OCI-LY7 (cell line): ENCODE results near the gene RIC8B. TPM values are rescaled to one million over a fixed set of nuclear protein-coding genes. Genes with fewer than 3 reads are reported as not detected.
"Not testable (repeated sequence)": the region's sequence is repeated elsewhere in the genome, so short reads cannot be mapped to it uniquely, and the experiment has no call there.

Experiments used
- Bru-seq: library from RNA; stranded (reverse); fragments of 400-500 nt; gene quantifications from one replicate; lab custom pipeline; 2021; lab: Mats Ljungman, UMichigan
- BruChase-seq, 2 experiments: library from RNA; stranded (reverse); fragments of 400-500 nt; gene quantifications; one replicate each; lab custom pipeline; 2021; lab: Mats Ljungman, UMichigan
- BruUV-seq: library from RNA; stranded (reverse); fragments of 400-500 nt; replicated peaks from 2 replicates; lab custom pipeline; 2021; lab: Mats Ljungman, UMichigan
- CTCF ChIA-PET: fragments of 300-600 bp; sonication (Branson Sonifier 250); formaldehyde crosslinking; loops from one replicate; lab custom pipeline; 2022; ENCODE audit warnings: antibody characterized with exemption; ENCODE audit not compliant: unreplicated experiment; lab: Charles Lee
- POLR2A ChIA-PET: fragments of 300-600 bp; sonication (Branson Sonifier 250); formaldehyde crosslinking; loops from one replicate; lab custom pipeline; 2022; ENCODE audit warnings: antibody characterized with exemption; lab: Charles Lee
- DNase-seq: peaks from one replicate; pipeline ENCODE4 v3.0.0-alpha.2; 2015; ENCODE audit warnings: low spot score
- H2AFZ ChIP-seq: fragments of 200-600 bp; sonication (generic), shearing (Covaris generic); 2 replicates; pipeline ENCODE4 v1.6.1; 2014; ENCODE audit warnings: mild to moderate bottlenecking, antibody characterized with exemption, low read length, moderate library complexity
- H3K27ac ChIP-seq: fragments of 200-600 bp; sonication (generic); 2 replicates; pipeline ENCODE4 v1.5.1; 2014; ENCODE audit warnings: mixed run types, low read depth, mild to moderate bottlenecking, moderate library complexity, low read length, inconsistent platforms; ENCODE audit not compliant: poor library complexity, severe bottlenecking
- H3K36me3 ChIP-seq: fragments of 200-600 bp; sonication (generic); 2 replicates; pipeline ENCODE4 v1.6.1; 2014; ENCODE audit warnings: mild to moderate bottlenecking, antibody characterized with exemption, low read length, moderate library complexity, mixed read lengths; ENCODE audit not compliant: insufficient read depth
- H3K4me1 ChIP-seq: fragments of 200-600 bp; sonication (generic); 2 replicates; pipeline ENCODE4 v1.5.1; 2014; ENCODE audit warnings: mild to moderate bottlenecking, low read length; ENCODE audit not compliant: insufficient read depth, poor library complexity, severe bottlenecking
- H3K4me2 ChIP-seq: fragments of 200-600 bp; sonication (generic); 2 replicates; pipeline ENCODE4 v1.6.1; 2014; ENCODE audit warnings: mild to moderate bottlenecking, low read length
- H3K4me3 ChIP-seq: fragments of 200-600 bp; sonication (generic); 2 replicates; pipeline ENCODE4 v1.5.1; 2014; ENCODE audit warnings: mild to moderate bottlenecking, low read depth, low read length; ENCODE audit not compliant: poor library complexity, severe bottlenecking
- H3K79me2 ChIP-seq: fragments of 200-600 bp; sonication (generic); 2 replicates; pipeline ENCODE4 v1.6.1; 2016; ENCODE audit warnings: low read depth, mild to moderate bottlenecking, low read length, moderate library complexity, mixed read lengths; ENCODE audit not compliant: insufficient read depth
- H3K9me2 ChIP-seq: fragments of 200-600 bp; sonication (generic); 2 replicates; pipeline ENCODE4 v1.6.1; 2016; ENCODE audit warnings: mild to moderate bottlenecking, low read length, mixed read lengths; ENCODE audit not compliant: insufficient read depth
- H3K9me3 ChIP-seq: fragments of 200-600 bp; sonication (generic); 2 replicates; pipeline ENCODE4 v1.6.1; 2014; ENCODE audit warnings: mild to moderate bottlenecking, mixed run types, low read length, mixed read lengths
- H4K20me1 ChIP-seq: fragments of 200-600 bp; sonication (generic); 2 replicates; pipeline ENCODE4 v1.6.1; 2014; ENCODE audit warnings: mild to moderate bottlenecking, antibody characterized with exemption, low read length, moderate library complexity, mixed read lengths; ENCODE audit not compliant: insufficient read depth
- EZH2phosphoT487 ChIP-seq: fragments of 200-600 bp; sonication (generic); IDR thresholded peaks from 2 replicates; pipeline ENCODE4 v1.6.1; 2018; ENCODE audit warnings: low read depth, borderline replicate concordance, mild to moderate bottlenecking, mixed run types, antibody characterized with exemption, low read length, moderate library complexity, mixed read lengths
- intact Hi-C: fragments of 100-400 bp; cut with micrococcal nuclease; formaldehyde crosslinking; loops from one replicate; pipeline ENCODE4 v1.10.0; 2022; ENCODE audit not compliant: unreplicated experiment
- long read RNA-seq: library from polyadenylated mRNA; stranded (forward); transcript quantifications from one replicate; pipeline ENCODE4 v2.0.0, GENCODE V29; 2022
- total RNA-seq, 2 experiments: library from RNA; depleted of rRNA in 1 of 2; stranded (reverse); fragments of >200 nt in 1 of 2; shearing (Covaris generic) in 1 of 2; gene quantifications; 2 replicates each; pipeline ENCODE4 v1.2.3, GENCODE V29; 2014 to 2022
- TF ChIP-seq, protein P1 (sequence below): fragments of 200-600 bp; sonication (generic); conservative IDR thresholded peaks from 2 replicates; pipeline ENCODE4 v1.5.1; 2014; ENCODE audit warnings: mild to moderate bottlenecking, antibody characterized with exemption, low read length, moderate library complexity, mixed read lengths

The RIC8B gene, protein sequence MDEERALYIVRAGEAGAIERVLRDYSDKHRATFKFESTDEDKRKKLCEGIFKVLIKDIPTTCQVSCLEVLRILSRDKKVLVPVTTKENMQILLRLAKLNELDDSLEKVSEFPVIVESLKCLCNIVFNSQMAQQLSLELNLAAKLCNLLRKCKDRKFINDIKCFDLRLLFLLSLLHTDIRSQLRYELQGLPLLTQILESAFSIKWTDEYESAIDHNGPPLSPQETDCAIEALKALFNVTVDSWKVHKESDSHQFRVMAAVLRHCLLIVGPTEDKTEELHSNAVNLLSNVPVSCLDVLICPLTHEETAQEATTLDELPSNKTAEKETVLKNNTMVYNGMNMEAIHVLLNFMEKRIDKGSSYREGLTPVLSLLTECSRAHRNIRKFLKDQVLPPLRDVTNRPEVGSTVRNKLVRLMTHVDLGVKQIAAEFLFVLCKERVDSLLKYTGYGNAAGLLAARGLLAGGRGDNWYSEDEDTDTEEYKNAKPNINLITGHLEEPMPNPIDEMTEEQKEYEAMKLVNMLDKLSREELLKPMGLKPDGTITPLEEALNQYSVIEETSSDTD
- total RNA-seq (2014; rRNA removed; shearing (Covaris generic)), result not detected in 2 replicates
- 9.6 TPM in 2 replicates for total RNA-seq (2022)
- percentile 64 among the genes with signal in this experiment for Bru-seq, nascent RNA
- BruChase-seq, experiment 1, labeled RNA remaining after a 6-hour chase, result percentile 51 among the genes with signal in this experiment
- percentile 53 among the genes with signal in this experiment for BruChase-seq, experiment 2, labeled RNA remaining after a 2-hour chase
- long read RNA-seq, partial matches to known transcripts, result 3 of 5 reads
- long read RNA-seq, other reads (novel, unspliced or antisense), result 1 of 5 reads

DNA sequence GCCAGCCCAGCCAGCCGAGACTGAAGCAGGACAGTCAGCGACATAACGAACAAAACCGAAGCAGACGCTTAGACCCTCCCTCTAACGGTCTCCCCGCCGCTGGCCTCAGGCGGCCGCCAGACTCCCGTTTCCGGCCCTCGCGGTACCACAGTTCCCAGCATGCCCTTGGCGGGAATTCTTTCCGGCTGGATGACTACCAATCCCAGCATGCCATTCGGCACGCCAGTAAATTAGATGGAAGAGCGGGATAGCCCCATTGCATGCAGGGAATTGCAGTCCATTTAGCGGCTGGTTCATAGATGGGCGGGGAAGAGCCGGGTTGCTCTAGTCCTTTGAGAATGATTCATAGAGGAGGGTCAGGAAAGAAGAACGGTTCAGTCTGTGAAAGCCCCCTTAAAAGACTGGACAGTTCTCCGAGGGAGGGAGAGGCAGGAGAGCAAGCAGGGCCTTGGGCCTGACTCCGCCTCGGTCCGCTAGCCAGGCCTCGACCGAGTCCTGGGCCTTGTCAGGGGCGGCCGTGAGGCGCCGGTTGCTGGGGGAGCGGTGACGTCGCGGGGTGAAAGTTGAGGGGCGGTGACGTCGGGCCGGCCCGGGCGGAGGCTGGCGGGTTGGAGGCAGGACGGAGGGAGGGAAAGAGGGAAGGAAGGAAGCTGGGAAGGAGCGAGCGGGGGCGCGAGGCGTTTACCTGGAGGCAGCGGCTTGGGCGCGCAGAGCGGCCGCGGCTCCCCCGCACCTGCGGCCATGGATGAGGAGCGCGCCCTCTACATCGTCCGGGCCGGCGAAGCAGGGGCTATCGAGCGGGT lies at the start of gene RIC8B:
Gene RIC8B, plus strand, starts transcription at position 678 of the 803 bp plus-strand sequence. Its CDS starts 64 bp downstream, at position 742.
- DNase-seq, result no peak

GRCh38 chr12:106724934-106725333 lies 49.5 kb upstream of the RIC8B start:
- H3K79me2 ChIP-seq, result no peaks in the 10 kb centered on the region
- H3K9me2 ChIP-seq, result no peaks in the 10 kb centered on the region
- no peaks in the 10 kb centered on the region for H3K4me1 ChIP-seq
- TF ChIP-seq, protein P1, sequence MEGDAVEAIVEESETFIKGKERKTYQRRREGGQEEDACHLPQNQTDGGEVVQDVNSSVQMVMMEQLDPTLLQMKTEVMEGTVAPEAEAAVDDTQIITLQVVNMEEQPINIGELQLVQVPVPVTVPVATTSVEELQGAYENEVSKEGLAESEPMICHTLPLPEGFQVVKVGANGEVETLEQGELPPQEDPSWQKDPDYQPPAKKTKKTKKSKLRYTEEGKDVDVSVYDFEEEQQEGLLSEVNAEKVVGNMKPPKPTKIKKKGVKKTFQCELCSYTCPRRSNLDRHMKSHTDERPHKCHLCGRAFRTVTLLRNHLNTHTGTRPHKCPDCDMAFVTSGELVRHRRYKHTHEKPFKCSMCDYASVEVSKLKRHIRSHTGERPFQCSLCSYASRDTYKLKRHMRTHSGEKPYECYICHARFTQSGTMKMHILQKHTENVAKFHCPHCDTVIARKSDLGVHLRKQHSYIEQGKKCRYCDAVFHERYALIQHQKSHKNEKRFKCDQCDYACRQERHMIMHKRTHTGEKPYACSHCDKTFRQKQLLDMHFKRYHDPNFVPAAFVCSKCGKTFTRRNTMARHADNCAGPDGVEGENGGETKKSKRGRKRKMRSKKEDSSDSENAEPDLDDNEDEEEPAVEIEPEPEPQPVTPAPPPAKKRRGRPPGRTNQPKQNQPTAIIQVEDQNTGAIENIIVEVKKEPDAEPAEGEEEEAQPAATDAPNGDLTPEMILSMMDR, result no peak
- TF ChIP-seq EZH2phosphoT487, result no peak
- H3K4me2 ChIP-seq, result no peak overlapping the region
- CTCF ChIA-PET, result no interaction called here
- POLR2A ChIA-PET, result no interaction called here
- no peak for DNase-seq
- no TSS peak for BruUV-seq
- no peaks in the 10 kb centered on the region for H4K20me1 ChIP-seq
- no peak overlapping the region for H3K27ac ChIP-seq
- no peaks in the 10 kb centered on the region for H3K9me3 ChIP-seq
- intact Hi-C loops, result no loop called here
- H3K4me3 ChIP-seq, result no peak overlapping the region
- H2AFZ ChIP-seq, result no peak overlapping the region
- H3K36me3 ChIP-seq, result no peaks in the 10 kb centered on the region

More for the DNA sequence above, at the start of gene RIC8B:
- Histone ChIP-seq H2AFZ (no peak within 1 kb of the TSS), H3K4me3 (no peak within 1 kb of the TSS), H3K4me1 (no peaks in the 10 kb centered on the region), H3K79me2 (no peaks in the 10 kb centered on the region), H3K9me3 (no peaks in the 10 kb centered on the region), H3K4me2 (peak within 1 kb of the TSS; percentile 45; the same call in 1 of the 2 replicates), H4K20me1 (no peaks in the 10 kb centered on the region), H3K9me2 (no peaks in the 10 kb centered on the region), H3K36me3 (no peaks in the 10 kb centered on the region; the same call in 1 of the 2 replicates), H3K27ac (no peak within 1 kb of the TSS)
- BruUV-seq, result no TSS peak
- POLR2A ChIA-PET, result interaction anchor here (1.5 to 1.7 kb wide), 2 partner anchors 11 to 13 kb away, joined by 3 to 5 read pairs; no protein-coding TSS in a partner anchor
- no peak for TF ChIP-seq EZH2phosphoT487
- TF ChIP-seq, protein P1, result no peak
- intact Hi-C loops, result loop anchor here (1.0 kb wide), 1 partner anchor 14 kb away; no protein-coding TSS in a partner anchor
- CTCF ChIA-PET, result no interaction called here

- H3K79me2 ChIP-seq, H3K9me3 ChIP-seq, BruUV-seq, H3K9me2 ChIP-seq, H3K36me3 ChIP-seq, H4K20me1 ChIP-seq, H3K4me1 ChIP-seq, CTCF ChIA-PET, POLR2A ChIA-PET, H3K4me3 ChIP-seq, H3K27ac ChIP-seq, intact Hi-C loops, DNase-seq, H2AFZ ChIP-seq, H3K4me2 ChIP-seq: not testable (repeated sequence)
These were observed 47.8 kb upstream of the RIC8B start for GRCh38 chr12:106726603-106727202.
